GM12865 (cell line): ENCODE measurements around the gene PLEKHM3.

ENCODE experiments used
- DNase-seq: peaks from one replicate; pipeline ENCODE4 v3.0.0; 2010; ENCODE audit warnings: low read depth
- H3K4me3 ChIP-seq: 2 replicates; pipeline ENCODE4 v1.5.1; 2011; ENCODE audit warnings: mild to moderate bottlenecking, low read depth, low read length, control low read depth
- CTCF ChIP-seq: IDR thresholded peaks from 2 replicates; pipeline ENCODE4 v1.5.1; 2011; ENCODE audit warnings: low read length, control low read depth, low read depth, inconsistent platforms; ENCODE audit not compliant: insufficient read depth; ENCODE audit errors: missing control alignments

Gene PLEKHM3

GRCh38 chr2:207883002-207883780 is 142.1 kb downstream of the PLEKHM3 start:
- H3K4me3 ChIP-seq: no peak overlapping the region
- peak; percentile 38 for DNase-seq
- no peak for TF ChIP-seq CTCF

GRCh38 chr2:207881902-207882301 is 143.4 kb downstream of the PLEKHM3 start:
- TF ChIP-seq CTCF: no peak
- no peak for DNase-seq
- H3K4me3 ChIP-seq: no peak overlapping the region

GRCh38 chr2:207879536-207879935 is 145.8 kb downstream of the PLEKHM3 start:
- no peak for TF ChIP-seq CTCF
- H3K4me3 ChIP-seq: no peak overlapping the region
- DNase-seq: no peak

GRCh38 chr2:207876842-207877535 is 148.3 kb downstream of the PLEKHM3 start:
- TF ChIP-seq CTCF: no peak
- DNase-seq: no peak
- no peak overlapping the region for H3K4me3 ChIP-seq

GRCh38 chr2:207875473-207876212 is 149.7 kb downstream of the PLEKHM3 start:
- DNase-seq: no peak
- TF ChIP-seq CTCF: no peak

GRCh38 chr2:207873794-207874193 is 151.5 kb downstream of the PLEKHM3 start:
- H3K4me3 ChIP-seq: no peak overlapping the region
- TF ChIP-seq CTCF: no peak
- DNase-seq: peak; percentile 28

More at GRCh38 chr2:207875473-207876212, 149.7 kb downstream of the PLEKHM3 start:
- no peak overlapping the region for H3K4me3 ChIP-seq
